Stimulated activated CD8-positive, alpha-beta memory T cell treated with anti-CD3 and anti-CD28 coated beads, Interleukin-7, amount 100 ng/mL, for 1 hour (primary cell): ENCODE data around the gene ARMC2.

Experiments
- DNase-seq, 2 donors: peaks; one replicate each; pipeline ENCODE4 v3.0.0-alpha.2; 2020; ENCODE audit warnings: low read depth in 2 of 2

The ARMC2 gene

GRCh38 chr6:108988296-108988695 is 140.1 kb downstream of the ARMC2 start:
- DNase-seq, result no peak

- DNase-seq, result no peak
Measured at GRCh38 chr6:108988765-108989164, 140.5 kb downstream of the ARMC2 start.

GRCh38 chr6:108989700-108990099 is 141.5 kb downstream of the ARMC2 start:
- DNase-seq, result no peak

- no peak for DNase-seq
Measured at GRCh38 chr6:108993876-108994275, 145.7 kb downstream of the ARMC2 start.

GRCh38 chr6:108995296-108995695 is 147.1 kb downstream of the ARMC2 start:
- DNase-seq, result no peak

GRCh38 chr6:108996208-108996607 is 148.0 kb downstream of the ARMC2 start:
- no peak for DNase-seq

- DNase-seq, result no peak
Measured at GRCh38 chr6:108998485-108998884, 150.3 kb downstream of the ARMC2 start.

- no peak for DNase-seq
Measured at GRCh38 chr6:108999428-108999827, 151.2 kb downstream of the ARMC2 start.

GRCh38 chr6:109000289-109000688 is 152.1 kb downstream of the ARMC2 start:
- no peak for DNase-seq

GRCh38 chr6:109001291-109001894 is 153.2 kb downstream of the ARMC2 start:
- no peak for DNase-seq

- no peak for DNase-seq
Measured at GRCh38 chr6:109002051-109002697, 154.0 kb downstream of the ARMC2 start.

GRCh38 chr6:109002882-109003281 is 154.7 kb downstream of the ARMC2 start:
- DNase-seq, result no peak

GRCh38 chr6:109006818-109007217 is 158.6 kb downstream of the ARMC2 start:
- no peak for DNase-seq

- DNase-seq, result no peak
Measured at GRCh38 chr6:109007521-109007920, 159.3 kb downstream of the ARMC2 start.

GRCh38 chr6:109008054-109008453 is 159.8 kb downstream of the ARMC2 start:
- DNase-seq, result no peak

- no peak for DNase-seq
Measured at GRCh38 chr6:109008537-109009235, 160.5 kb downstream of the ARMC2 start.

- DNase-seq, result peak; percentile 77 to 80
Measured at GRCh38 chr6:109009236-109009961, 161.2 kb downstream of the ARMC2 start.

- no peak for DNase-seq
Measured at GRCh38 chr6:109009962-109010704, 161.9 kb downstream of the ARMC2 start.

- DNase-seq, result no peak
Measured at GRCh38 chr6:109010705-109011102, 162.5 kb downstream of the ARMC2 start.

- DNase-seq, result no peak
Measured at GRCh38 chr6:109013656-109014305, 165.6 kb downstream of the ARMC2 start.

GRCh38 chr6:109014606-109015005 is 166.4 kb downstream of the ARMC2 start:
- no peak for DNase-seq
